HG03139 (cell line): ENCODE measurements around the gene SLC16A6.
A peak's percentile ranks its signal among the peaks of the same experiment; 100 is the strongest.
"Not testable (repeated sequence)": the region's sequence is repeated elsewhere in the genome, so short reads cannot be mapped to it uniquely, and the experiment has no call there.

ENCODE experiments used
- ATAC-seq: cut with Tn5 transposase; IDR thresholded peaks from one replicate; pipeline ENCODE4 v1.9.1; 2021; ENCODE audit not compliant: unreplicated experiment

Gene SLC16A6

GRCh38 chr17:68253426-68253825 lies 37.5 kb downstream of the SLC16A6 start:
- ATAC-seq: not testable (repeated sequence)

DNA sequence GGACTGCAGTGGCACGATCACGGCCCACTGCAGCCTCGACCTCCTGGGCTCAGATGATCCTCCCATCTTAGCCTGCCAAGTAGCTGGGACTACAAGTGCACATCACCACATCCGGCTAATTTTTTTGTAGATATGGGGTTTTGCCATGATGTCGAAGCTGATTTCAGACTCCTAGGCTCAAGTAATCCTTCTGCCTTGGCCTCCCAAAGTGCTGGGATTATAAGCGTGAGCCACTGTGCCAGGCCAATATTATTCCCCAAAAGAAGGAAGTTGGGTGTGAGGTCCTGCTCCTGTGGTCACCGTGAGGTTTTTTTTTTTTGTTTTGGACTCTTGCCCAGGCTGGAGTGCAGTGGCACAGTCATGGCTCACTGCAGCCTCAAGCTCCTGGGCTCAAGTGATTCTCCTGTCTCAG lies 41.6 kb downstream of the SLC16A6 start:
- no peak for ATAC-seq

DNA sequence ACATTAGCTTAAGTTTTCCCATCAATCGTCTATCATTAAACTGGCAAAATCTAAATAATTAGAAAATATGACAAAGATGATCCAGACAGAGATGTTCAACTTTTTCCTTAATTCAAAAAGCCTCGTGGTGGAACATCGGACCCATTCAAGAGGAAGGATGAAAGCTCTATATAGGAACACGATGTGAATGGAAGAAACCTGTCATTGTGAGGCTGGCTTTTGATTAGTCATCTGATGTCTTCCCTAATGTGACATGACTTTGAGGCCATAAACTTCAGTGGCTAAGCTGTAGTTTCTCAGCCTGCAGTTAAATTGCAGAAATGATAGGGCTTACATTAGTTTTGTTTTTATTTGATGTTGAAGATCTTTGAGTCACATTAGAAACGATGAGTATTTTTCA lies 42.0 kb downstream of the SLC16A6 start:
- ATAC-seq: no peak

GRCh38 chr17:68248199-68248825 lies 42.6 kb downstream of the SLC16A6 start:
- peak; percentile 12 for ATAC-seq

DNA sequence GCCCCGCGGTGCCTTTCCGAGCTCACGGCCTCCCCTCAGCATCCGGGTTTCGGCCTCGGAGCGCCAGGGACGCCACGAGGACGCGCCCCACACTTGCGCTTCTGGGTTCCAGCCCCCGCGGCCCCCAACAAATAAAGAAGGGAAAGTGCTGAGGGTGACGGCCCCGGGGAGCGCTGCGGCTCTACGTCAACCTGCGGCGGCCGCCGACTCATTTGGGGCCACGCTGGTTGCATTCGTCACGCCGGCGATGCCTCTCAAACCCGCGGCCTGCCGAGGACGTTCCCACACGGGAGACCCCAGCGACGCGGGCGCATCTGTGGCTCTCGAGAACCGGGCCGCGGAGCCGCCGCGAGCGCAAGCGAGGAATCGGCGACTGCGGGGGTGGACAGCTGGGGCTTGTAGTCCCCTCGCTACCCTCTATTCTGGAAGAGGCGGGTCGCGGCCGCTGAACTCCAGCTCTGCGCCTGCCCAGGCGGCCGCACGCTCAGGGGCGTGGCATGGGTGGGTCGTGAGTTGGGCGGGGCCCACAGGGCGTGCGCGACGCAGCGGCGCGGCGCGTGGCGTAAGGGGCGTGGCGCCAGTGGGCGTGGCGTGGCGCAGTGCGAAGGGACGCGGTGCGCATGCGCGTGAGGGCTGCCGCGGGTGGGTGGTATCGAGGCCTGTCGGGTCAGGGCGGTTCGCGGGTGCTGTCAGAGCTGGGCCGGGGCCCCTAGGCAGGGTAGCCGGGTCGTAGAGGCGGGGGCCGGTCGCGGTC lies 43.3 kb downstream of the SLC16A6 start, which contains the start of gene AMZ2:
AMZ2 (plus strand) TSS at position 599 of the 754 bp plus-strand sequence. CDS start 2,145 bp downstream, outside the sequence.
- peak; percentile 90 for ATAC-seq

GRCh38 chr17:68246271-68247028 lies 44.5 kb downstream of the SLC16A6 start:
- ATAC-seq: no peak

DNA sequence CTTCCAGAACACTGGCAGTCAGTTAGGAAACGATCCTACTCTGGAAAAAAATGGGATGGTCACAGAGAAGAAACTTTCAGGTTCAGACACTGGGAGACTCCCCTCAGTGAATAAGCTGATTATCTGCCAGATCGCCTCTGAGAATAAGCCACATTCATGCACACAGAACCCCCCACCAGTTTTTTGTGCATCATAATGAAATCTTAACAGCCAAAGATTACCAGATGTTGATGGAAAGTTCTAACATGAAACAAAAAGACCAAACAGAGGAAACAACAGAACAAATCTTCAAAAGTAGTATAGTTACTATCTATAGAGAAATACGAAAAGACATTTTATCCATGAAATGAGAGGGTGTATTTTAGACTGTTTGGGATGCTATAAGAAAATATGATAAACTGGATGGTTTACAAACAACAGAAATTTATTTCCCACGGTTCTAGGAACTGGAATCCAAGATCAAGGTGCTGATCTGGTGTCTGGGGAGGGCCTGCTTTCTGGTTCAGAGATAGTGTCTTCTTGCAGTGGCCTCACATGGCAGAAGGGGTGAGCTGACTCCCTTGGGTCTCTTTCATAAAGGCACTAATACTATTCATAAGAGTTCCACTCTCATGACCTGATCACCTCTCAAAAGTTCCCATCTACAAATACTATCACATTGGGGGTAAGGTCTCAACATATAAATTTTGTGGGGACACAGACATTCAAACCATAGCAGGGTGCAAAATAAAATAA lies 51.1 kb downstream of the SLC16A6 start:
- no peak for ATAC-seq

GRCh38 chr17:68238871-68239253 lies 52.1 kb downstream of the SLC16A6 start:
- no peak for ATAC-seq

DNA sequence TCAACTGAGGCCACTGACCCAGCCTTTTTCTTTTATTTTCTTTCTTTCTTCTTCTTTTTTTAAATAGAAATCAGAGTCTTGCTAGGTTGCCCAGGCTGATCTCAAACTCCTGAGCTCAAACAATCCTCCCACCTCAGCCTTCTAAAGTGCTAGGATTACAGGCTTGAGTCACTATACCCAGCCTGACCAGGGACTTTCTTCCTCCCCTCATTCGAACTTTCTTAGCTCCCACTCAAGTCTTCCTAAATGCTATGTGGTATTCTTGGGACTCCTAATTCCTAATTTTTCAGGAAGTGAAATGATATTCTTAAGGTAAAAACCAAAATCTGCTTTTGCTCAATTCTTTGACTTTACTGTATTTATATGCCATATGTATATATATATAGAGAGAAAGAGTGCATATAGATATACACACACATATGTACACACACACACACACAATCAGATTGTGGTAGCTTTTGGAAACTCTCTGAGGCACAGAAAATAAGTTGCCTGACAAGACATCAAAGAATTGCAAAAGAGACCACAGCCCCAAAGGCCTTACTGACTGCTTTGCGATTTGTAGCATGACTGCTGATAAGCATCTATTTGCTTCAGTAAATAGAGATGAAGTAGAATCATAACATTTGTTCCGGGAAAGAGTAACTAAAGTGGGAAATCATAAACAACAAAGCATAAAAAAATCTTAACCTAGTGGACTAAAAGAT lies 52.6 kb downstream of the SLC16A6 start:
- ATAC-seq: no peak

DNA sequence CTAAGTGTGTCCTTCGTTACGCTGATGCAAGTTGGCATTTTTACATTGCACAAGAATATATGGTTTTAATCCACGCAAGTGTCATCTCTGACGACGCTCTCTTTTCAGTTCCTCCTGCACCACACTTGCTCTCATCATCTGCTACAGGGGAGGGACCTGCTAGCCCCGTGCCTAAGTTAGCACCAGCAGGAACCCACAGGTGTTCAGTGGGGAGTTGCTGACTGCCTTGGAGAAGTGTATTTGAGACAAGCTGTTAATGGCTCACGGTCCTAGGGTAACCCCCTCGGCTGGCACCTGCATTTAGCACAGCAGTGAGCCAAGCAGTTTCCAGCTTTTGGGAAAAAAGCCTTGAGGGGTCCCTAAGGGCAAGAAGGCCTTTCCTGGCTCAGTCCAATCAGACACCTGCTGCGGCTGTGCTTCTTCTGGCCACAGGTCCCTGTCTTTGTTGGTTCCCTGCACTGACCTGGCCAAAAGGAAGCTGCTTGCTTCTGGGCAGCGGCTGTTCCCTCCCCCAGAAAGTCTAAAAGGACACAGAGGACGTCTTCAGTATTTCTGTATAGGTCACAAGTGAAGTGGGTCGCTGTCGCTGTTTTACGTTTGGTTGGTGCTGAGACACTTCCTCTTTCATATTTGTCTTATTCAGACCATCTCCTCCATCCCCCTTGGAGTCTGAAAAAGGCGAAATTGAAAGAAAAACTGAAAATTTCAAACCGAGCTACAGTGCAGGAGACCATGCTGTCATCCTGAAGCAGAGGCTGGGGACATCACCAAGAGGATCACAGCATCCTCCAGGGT lies 53.4 kb downstream of the SLC16A6 start:
- peak; percentile 59 for ATAC-seq

DNA sequence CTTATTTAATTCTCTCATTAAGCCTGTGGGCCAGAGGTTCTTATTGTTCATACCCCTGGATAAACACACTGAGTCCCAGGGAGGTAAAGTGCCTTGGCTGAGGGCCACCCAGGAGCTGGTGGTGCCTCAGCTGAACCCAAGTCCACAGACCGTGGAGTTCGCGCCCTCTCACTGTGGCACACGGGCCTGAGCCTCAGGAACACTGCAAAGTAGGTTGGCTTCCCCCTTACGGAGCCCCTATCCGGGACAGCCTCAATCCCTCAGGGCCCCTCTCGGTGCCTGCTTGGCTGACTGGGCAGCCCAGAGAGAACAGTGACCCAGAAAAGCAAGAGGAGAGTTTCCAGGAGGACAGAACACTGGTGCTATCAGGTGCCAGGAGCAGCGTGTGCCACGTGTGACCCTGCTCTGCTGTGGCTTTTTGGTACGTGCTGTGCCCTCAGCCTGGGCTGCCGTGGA lies 55.6 kb downstream of the SLC16A6 start:
- not testable (repeated sequence) for ATAC-seq

- ATAC-seq: peak; percentile 34
Measured at GRCh38 chr17:68234726-68235335, 56.1 kb downstream of the SLC16A6 start.

DNA sequence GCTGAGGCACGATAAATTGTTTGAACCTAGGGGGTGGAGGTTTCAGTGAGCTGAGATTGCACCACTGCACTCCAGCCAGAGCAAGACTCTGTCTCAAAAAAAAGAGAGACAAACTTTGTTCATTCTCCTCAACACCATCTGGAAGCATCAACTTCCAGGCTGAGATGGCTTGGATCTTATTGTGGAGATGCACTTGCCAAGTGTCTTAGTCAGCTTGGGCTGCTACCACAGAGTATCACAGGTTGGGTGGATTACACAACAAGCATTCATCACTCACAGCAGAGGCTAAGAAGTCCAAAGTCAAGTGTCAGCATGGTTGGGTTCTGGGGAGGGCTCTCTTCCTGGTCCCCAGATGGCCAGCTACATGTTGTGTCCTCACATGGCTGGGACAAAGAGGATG lies 58.2 kb downstream of the SLC16A6 start:
- not testable (repeated sequence) for ATAC-seq

DNA sequence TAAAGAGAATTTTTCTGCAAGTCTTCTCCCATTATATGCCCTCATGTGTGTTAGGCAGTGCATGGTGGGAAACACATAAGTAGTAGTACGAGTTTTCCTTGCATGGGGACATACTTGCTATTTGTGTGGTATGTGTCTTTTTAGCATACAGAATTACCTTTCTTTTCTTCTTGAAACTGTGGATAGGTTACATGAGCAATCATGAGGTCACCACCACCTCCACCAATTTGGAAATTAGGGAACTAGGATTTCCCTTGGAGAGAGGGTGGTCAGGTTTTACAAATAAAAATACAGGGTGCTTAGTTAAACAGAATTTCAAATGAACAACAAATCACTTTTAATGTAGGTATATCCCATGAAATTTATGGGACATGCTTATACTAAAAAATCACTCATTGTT lies 59.4 kb downstream of the SLC16A6 start:
- ATAC-seq: no peak

- not testable (repeated sequence) for ATAC-seq
Measured at GRCh38 chr17:68231131-68231530, 59.8 kb downstream of the SLC16A6 start.

DNA sequence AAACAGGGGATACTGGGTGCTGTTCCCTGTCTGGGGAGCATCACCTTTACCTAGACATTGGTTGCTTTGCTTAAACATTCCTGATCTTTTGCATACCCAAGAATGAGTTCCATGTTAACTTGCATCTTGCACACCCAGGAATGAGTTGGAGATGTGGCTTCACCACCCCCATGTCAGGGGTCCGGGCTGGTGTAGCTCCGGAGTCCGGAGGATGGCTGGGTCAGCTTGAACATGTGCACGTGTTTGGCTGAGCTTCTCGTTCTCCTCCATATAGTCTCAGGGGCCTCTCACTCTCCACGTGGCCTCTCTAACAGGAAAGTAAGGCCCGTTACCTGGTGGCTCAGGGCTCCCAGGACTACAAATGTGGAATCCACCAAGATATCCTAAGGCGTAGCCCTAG lies 61.3 kb downstream of the SLC16A6 start:
- no peak for ATAC-seq

DNA sequence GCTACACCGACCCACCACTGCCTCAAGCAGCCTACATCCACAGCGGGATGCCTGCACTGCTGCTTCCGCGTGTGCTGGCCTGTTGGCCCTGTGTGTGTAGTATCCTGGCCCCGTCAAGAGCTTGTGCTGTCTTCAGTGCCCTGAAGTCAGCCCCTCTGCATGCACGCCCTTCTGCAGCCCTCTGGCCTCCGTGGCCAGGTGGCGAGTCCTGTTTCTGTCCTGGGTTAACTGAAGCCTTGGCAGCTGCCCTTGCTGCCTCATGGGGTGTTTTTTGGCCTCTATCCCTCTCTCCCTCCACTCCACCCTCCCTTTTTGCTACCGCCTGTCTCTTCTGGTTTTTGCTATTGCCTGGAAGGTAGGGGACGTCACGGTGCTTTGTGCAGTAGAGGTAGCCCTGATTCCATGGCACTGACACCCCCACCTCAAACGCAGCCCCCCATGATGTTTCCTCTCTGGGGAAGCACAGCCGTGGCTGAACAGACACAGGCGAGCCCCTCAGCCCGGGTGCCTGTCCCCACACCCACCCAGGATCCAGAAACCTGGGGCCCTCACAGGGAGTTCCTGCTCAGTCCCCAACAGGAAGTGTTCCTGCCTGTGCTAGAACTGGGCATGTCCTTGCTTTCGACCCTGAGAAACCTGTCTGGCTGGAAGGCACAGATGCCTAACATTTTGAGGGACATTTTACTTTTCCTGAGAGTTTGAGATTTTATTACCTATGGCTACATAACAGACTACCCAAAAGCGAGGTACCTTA lies 61.9 kb downstream of the SLC16A6 start:
- no peak for ATAC-seq

- not testable (repeated sequence) for ATAC-seq
Measured at GRCh38 chr17:68228039-68228680, 62.8 kb downstream of the SLC16A6 start.
